ENCODE data around the gene MDFIC.

MDFIC gene

DNA sequence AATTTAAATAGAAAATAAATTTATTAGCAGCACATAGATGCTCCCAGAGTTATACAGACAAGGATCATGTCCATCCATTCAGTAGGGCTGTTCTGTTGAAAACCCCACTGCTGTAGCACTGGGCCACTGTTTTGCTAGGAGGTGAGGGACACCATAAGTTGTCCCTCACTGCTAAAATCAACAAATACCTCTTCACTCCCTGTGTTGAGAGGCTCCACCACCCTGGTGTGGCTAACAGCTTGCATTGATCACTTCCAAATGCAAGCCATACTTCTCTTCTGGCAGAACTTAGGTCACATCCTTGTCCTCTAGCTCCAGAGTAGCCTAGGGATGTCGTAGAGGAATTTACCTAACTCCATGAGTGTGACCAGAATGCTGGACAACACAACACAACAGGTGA is 55.4 kb downstream of the MDFIC start:
- TF ChIP-seq, protein P1, sequence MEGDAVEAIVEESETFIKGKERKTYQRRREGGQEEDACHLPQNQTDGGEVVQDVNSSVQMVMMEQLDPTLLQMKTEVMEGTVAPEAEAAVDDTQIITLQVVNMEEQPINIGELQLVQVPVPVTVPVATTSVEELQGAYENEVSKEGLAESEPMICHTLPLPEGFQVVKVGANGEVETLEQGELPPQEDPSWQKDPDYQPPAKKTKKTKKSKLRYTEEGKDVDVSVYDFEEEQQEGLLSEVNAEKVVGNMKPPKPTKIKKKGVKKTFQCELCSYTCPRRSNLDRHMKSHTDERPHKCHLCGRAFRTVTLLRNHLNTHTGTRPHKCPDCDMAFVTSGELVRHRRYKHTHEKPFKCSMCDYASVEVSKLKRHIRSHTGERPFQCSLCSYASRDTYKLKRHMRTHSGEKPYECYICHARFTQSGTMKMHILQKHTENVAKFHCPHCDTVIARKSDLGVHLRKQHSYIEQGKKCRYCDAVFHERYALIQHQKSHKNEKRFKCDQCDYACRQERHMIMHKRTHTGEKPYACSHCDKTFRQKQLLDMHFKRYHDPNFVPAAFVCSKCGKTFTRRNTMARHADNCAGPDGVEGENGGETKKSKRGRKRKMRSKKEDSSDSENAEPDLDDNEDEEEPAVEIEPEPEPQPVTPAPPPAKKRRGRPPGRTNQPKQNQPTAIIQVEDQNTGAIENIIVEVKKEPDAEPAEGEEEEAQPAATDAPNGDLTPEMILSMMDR (IDR thresholded peaks at IDR 0.05; ENCODE audit: extremely low read depth, insufficient read depth, missing control alignments) = no peak
- DNase-seq (ENCODE audit: low spot score) = no peak
- in situ Hi-C loops (cut with MboI; ENCODE audit: low pct_unique_long_range_greater_than_20kb, low sequenced_read_pairs, unreplicated experiment) = no loop called here

DNA sequence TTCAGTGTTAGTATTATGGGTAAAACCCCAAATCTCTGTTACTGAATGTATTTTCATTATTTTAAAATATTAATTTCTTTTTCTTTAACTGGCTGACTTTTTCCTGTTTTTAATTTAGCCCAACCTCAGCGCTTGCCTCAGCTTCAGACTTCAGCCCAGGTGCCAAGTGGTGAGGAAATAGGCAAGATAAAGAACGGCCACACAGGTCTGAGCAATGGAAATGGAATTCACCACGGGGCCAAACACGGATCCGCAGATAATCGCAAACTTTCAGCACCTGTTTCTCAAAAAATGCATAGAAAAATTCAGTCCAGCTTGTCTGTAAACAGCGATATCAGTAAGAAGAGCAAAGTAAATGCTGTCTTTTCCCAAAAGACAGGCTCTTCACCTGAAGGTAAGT is 57.5 kb downstream of the MDFIC start:
- no peak for DNase-seq (ENCODE audit: low spot score)
- in situ Hi-C loops (cut with MboI; ENCODE audit: low pct_unique_long_range_greater_than_20kb, low sequenced_read_pairs, unreplicated experiment) = no loop called here
- TF ChIP-seq, protein P1 (IDR thresholded peaks at IDR 0.05; ENCODE audit: extremely low read depth, insufficient read depth, missing control alignments) = no peak

DNA sequence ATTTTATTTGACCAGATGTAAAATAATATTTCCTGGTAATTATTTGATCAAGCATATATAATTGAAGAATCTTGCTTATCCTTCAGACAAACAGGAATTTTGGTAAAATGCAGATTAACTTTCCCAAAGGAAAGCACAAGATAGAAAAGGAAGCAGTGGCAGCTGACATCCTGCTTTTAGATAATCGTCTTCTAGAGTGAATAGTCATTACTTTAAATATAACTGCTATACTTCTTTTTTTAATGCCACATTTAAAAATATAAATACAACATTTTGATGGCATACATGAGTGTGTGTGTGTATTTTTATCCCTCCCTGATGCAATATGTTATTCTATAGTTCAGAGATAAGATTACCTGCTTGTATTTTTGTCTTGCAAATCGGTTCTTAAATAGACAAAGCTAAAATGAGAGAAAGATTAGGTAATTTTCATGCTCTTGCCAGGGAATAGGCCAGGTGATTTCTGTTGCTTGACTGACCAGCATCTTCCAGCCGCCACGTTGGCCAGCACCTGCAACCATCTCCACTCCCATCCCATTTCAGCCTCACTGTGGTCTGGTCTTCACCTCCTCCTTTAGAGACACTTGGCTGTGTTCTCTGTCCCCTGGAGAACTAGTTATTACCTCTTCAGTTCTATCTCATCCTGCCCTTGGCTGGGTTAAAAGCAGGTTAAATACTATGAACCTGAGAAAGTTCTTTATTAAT is 58.1 kb downstream of the MDFIC start:
- in situ Hi-C loops (cut with MboI; ENCODE audit: low pct_unique_long_range_greater_than_20kb, low sequenced_read_pairs, unreplicated experiment) = no loop called here
- DNase-seq (ENCODE audit: low spot score) = no peak
- TF ChIP-seq, protein P1 (IDR thresholded peaks at IDR 0.05; ENCODE audit: extremely low read depth, insufficient read depth, missing control alignments) = no peak

DNA sequence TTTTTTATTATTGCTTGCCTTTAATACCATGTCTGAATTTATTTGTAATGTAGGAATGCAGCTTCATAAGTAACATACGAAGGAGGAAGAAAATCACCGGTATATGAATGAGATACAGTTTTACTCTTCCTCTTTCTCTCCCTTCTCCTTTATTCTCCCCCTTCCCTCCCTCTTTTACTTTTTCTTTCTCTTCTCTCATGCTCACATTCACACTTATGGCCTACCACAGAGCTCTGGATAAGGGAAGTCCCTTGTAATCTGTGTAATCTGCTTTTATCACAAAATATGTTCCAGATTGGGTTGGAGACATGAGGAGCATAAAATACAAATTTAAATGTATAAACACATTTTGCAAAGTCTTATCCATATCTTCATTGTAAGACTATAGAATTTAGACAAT is 59.4 kb downstream of the MDFIC start:
- DNase-seq (ENCODE audit: low spot score) = no peak
- TF ChIP-seq, protein P1 (IDR thresholded peaks at IDR 0.05; ENCODE audit: extremely low read depth, insufficient read depth, missing control alignments) = no peak
- in situ Hi-C loops (cut with MboI; ENCODE audit: low pct_unique_long_range_greater_than_20kb, low sequenced_read_pairs, unreplicated experiment) = no loop called here

DNA sequence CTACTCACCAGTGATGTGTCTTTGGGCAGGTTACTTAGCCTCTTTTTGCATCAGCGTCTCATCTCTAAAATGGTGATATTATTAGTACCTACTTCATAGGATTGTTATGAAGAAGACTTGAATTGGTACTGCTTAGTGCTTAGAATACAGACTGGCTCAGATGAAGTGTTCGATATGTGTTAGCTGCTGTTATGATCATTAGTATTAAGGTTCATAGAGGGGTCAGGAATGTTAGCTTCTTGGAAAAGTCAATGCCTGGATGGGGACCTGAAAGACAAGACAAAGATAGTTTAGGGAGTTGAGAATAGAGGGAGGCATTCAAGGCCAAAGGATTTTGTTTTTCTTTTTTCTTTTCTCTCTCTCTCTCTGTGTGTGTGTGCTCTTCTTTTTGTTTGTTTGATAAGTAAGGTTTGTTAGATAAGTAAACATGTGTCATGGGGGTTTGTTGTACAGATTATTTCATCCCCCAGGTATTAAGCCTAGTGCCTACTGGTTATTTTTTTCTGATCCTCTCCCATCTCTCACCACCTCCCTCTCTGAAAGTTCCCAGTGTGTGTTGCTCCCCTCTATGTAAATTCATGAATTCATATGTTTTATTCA is 63.3 kb downstream of the MDFIC start:
- TF ChIP-seq, protein P1 (IDR thresholded peaks at IDR 0.05; ENCODE audit: extremely low read depth, insufficient read depth, missing control alignments) = no peak
- DNase-seq (ENCODE audit: low spot score) = no peak
- in situ Hi-C loops (cut with MboI; ENCODE audit: low pct_unique_long_range_greater_than_20kb, low sequenced_read_pairs, unreplicated experiment) = no loop called here

DNA sequence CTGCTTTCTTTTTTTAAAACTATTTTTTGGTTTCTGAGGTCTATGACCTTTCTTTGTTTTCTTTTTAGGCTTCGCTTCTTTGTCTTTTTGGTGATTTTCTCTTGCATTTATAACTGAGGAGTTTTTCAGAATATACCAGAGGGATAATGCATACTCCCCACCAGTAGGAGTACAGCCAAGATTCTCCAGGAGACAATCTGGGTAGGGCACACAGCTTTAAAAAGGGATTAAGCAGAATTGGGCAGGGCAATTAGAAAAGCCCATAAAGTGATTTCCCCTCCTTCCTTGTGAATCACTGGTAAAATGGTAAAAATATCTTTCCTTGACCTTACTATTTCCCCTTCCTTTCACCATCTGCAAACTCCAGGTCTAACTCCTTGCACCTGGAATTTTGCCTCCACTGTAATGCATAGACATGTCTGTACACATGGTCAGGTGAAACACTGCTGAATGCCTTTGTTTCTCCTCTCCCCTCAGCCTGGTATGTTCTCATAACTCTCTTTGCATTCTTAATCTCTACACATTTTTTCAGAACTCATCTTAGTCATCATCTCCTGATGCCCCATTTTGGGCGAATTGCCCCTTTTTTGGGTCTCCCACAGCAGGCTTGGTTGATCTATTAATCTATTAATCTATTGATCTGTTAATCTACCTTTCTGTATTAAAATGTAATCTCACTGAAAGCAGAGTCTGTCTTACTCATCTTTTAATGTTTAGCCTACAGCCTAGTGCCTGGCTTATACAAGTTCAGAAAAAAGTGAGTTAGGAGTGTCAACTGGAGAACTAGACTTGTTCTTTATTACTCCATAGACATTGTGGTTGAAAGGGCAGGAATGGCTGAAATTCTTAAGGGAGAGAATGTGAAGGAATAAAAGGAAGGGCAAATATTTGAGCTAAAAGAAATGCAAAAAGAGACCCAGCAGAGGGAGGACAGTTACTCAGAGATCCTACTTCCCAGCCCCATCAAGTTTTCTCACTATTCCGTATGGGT is 64.6 kb downstream of the MDFIC start:
- in situ Hi-C loops (cut with MboI; ENCODE audit: low pct_unique_long_range_greater_than_20kb, low sequenced_read_pairs, unreplicated experiment) = no loop called here
- no peak for DNase-seq (ENCODE audit: low spot score)
- TF ChIP-seq, protein P1 (IDR thresholded peaks at IDR 0.05; ENCODE audit: extremely low read depth, insufficient read depth, missing control alignments) = no peak
